ENCODE results near the gene MRS2. TPM values are rescaled to one million over a fixed set of nuclear protein-coding genes. Genes with fewer than 3 reads are reported as not detected.

The MRS2 gene
- polyA plus RNA-seq, 3 donors: 38.4 to 41.3 (median 41.2) TPM

- no peak for DNase-seq (ENCODE audit: low read depth in 3 of 3, low spot score in 2 of 3)
These were observed 24.2 kb downstream of the MRS2 start for GRCh38 chr6:24426729-24427446.

DNA sequence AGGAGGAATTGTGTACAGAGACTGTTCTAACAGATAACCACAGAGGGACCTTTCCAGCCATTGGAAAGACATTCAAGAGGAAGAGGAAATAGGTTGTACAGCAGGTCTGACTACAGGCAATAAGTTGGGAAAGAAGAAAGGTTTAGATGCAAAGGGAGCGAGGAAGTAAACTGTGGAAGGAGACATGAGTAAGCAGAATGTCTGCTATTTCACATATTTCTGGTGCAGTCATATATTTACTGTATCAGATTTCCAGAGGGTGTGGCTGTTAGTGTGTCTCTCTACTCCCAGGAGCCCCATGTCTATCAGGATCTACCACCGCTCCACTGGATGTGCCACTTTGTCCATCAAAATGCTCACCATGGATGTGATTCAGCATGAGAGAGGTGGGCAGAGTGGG, 25.9 kb downstream of the MRS2 start:
- DNase-seq (ENCODE audit: low read depth in 3 of 3, low spot score in 2 of 3): no peak

DNA sequence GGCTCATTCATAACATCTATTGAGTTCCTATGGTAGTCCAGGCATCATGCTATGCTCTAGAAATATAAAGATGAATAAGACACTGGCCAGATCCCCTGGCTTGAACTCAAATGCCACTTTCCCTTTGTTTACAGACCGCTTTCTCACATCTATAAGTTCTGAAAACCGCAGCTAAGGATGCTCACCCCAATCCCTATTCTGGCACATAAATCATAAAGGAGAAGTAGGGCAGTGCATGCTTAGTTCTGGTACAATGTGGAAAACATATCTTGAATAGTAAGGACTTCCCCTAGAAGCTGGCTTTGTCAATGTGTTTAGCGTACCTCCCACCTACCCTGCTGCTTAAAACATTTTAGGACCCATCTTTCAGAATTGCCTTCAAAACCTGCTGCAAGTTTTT, 26.4 kb downstream of the MRS2 start:
- DNase-seq (ENCODE audit: low read depth in 3 of 3, low spot score in 2 of 3): no peak

GRCh38 chr6:24430086-24430485, 27.4 kb downstream of the MRS2 start:
- no peak for DNase-seq (ENCODE audit: low read depth in 3 of 3, low spot score in 2 of 3)

GRCh38 chr6:24431045-24431451, 28.3 kb downstream of the MRS2 start:
- DNase-seq (ENCODE audit: low read depth in 3 of 3, low spot score in 2 of 3): peak in 1 of 3 donors; percentile 10

DNA sequence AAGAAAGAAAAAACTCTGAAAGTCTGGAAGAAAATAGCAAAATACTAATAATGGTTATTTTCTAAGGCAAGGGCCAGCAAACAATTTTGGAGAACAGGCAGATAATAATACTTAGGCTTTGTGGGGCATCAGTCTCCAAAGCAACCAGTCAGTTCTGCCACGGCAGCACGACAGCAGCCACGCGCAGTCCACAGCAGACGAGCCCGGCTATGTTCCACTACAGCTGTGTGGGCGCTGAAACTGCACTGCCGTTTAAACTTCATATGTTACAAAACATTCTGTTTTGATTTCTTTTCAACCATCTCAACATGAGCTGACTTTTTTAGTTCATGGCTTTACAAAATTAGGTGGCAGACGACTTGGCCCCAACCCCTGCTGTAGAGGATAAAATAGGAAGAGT, 29.9 kb downstream of the MRS2 start:
- no peak for DNase-seq (ENCODE audit: low read depth in 3 of 3, low spot score in 2 of 3)

- DNase-seq (ENCODE audit: low read depth in 3 of 3, low spot score in 2 of 3): no peak
These were observed 34.2 kb downstream of the MRS2 start for GRCh38 chr6:24436979-24437378.

GRCh38 chr6:24439858-24440539, 37.3 kb downstream of the MRS2 start:
- no peak for DNase-seq (ENCODE audit: low read depth in 3 of 3, low spot score in 2 of 3)

GRCh38 chr6:24440897-24441598, 38.3 kb downstream of the MRS2 start:
- no peak for DNase-seq (ENCODE audit: low read depth in 3 of 3, low spot score in 2 of 3)

DNA sequence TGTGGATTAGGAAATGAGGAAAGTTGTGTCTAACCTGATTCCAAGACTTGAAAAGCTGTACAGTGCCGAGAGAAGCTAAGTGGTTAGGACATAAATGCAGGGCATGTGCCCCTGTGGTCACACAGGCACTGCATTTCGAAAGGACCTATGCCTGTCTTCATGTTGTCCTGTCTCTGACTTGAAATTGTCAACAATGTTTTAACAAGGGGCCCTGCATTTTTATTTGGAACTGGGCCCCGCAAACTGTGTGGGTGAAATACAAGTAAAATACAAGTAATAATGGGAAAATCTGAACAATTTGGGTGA, 38.8 kb downstream of the MRS2 start:
- no peak for DNase-seq (ENCODE audit: low read depth in 3 of 3, low spot score in 2 of 3)

GRCh38 chr6:24444588-24444987, 41.9 kb downstream of the MRS2 start:
- DNase-seq (ENCODE audit: low read depth in 3 of 3, low spot score in 2 of 3): no peak

- no peak for DNase-seq (ENCODE audit: low read depth in 3 of 3, low spot score in 2 of 3)
These were observed 43.0 kb downstream of the MRS2 start for GRCh38 chr6:24445704-24446103.

GRCh38 chr6:24446670-24447069, 43.9 kb downstream of the MRS2 start:
- DNase-seq (ENCODE audit: low read depth in 3 of 3, low spot score in 2 of 3): no peak

- DNase-seq (ENCODE audit: low read depth in 3 of 3, low spot score in 2 of 3): no peak
These were observed 45.7 kb downstream of the MRS2 start for GRCh38 chr6:24448396-24448795.

GRCh38 chr6:24448828-24449525, 46.2 kb downstream of the MRS2 start:
- DNase-seq (ENCODE audit: low read depth in 3 of 3, low spot score in 2 of 3): no peak

- DNase-seq (ENCODE audit: low read depth in 3 of 3, low spot score in 2 of 3): no peak
These were observed 49.0 kb downstream of the MRS2 start for GRCh38 chr6:24451581-24452388.

DNA sequence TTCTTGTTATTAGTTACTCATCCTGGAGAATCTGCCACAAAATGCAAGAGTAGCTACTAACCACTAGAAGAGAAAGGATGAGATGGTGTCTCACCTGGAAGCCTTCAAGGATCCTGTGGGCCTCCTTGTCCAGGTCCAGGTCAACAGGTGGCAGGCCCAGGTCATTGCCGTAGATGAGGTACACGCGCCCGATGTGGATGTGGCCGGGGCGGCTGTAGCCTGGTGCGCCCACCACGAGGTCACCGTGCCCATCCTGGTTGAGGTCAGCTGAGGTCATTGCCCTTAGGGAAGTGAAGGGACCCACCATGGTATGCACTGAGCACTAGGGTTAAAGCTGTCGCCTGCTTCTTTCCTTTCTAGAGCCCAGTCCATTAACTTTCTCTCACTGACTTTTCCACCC, 51.2 kb downstream of the MRS2 start:
- no peak for DNase-seq (ENCODE audit: low read depth in 3 of 3, low spot score in 2 of 3)

DNA sequence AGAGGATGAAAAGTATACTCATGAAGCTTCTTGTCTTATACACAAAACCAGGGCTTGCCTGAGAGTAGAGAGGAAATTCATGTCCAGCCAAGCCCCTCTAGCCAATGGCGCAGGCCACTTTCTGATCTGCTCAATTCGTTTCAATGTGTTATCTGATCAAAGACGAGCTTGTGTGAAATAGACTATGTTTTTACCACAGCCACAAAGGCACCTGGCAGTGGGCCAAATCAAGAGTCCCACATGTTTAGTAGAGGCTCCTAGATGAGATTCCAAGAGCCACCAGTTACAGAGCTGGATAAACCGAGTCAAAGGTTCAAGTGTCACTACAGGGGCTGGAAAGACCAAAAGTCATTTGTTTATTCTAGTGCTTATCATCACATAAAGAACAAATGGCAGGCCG, 51.7 kb downstream of the MRS2 start:
- DNase-seq (ENCODE audit: low read depth in 3 of 3, low spot score in 2 of 3): no peak

DNA sequence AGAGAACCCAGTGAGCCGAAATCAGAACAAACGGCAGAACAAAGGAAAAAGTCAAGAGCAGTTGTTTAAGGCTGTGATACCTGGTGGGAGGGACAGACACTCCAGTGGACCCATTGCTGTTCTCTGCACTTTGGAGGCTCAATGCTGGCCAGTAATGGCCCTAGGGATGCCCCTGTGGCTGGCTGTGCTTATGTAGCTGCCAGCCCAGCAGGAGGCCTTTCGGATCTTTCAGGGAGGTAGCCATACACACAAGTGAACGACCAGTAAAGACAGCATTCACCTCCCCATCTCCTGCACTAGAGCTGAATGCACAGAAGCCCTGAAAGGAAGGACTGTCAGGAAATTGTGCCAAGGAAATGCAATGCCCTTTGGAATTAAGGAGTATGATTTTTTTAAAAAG, 52.3 kb downstream of the MRS2 start:
- DNase-seq (ENCODE audit: low read depth in 3 of 3, low spot score in 2 of 3): no peak

GRCh38 chr6:24458134-24458533, 55.4 kb downstream of the MRS2 start:
- no peak for DNase-seq (ENCODE audit: low read depth in 3 of 3, low spot score in 2 of 3)

DNA sequence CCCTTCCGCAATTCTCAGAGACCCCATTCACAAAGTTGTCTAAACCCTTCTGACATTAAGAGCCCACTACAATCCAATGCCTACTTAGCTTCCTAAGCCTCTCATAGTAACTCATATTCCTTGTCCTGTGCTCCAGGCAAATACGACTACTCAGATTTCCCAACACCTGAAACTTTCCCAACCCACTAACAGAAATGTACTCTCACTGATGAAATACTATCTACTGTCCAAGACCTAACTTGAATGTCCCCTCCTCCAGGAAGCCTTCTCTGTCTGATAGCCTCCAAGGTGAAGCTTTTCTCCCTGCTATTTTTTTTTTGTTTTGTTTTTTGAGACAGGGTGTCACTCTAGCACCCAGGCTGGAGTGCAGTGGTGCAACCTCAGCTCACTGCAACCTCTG, 56.2 kb downstream of the MRS2 start:
- no peak for DNase-seq (ENCODE audit: low read depth in 3 of 3, low spot score in 2 of 3)
